GM19438 (cell line): ENCODE results near the gene PLA2G10.
"Not testable (repeated sequence)": the region's sequence is repeated elsewhere in the genome, so short reads cannot be mapped to it uniquely, and the experiment has no call there.

Source experiments
- ATAC-seq: cut with Tn5 transposase; IDR thresholded peaks from one replicate; pipeline ENCODE4 v1.9.1; 2021; ENCODE audit warnings: low read depth; ENCODE audit not compliant: unreplicated experiment

Gene PLA2G10

GRCh38 chr16:14694129-14694528 lies at the start of gene PLA2G10:
PLA2G10 (minus strand) TSS chr16:14694308; CDS start chr16:14694229, 79 bp downstream.
- not testable (repeated sequence) for ATAC-seq

GRCh38 chr16:14742273-14743128 lies 48.4 kb upstream of the PLA2G10 start, which contains the start of gene NPIPA2:
NPIPA2 (plus strand) TSS chr16:14742533; CDS start chr16:14748066, 5,533 bp downstream.
- peak; percentile 96 for ATAC-seq

DNA sequence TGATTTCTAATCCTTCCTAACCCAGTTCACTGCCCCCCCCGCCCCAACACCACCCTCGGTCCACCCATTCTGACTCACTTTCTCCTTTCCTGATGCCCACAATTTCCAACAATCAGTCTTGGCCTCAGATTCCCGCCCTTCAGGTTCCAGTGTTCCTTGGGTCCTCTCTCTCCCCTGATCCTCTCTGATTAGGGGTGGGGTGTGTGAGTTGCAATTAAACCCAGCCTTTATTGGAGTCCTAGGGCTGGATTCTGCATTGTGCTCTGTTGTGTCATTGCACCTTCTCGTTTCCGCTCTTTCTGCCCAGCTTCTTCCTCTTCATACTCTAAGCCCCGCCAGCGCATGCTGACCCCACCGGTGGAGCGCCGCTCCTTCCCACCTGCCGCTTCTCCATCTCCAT lies 47.7 kb upstream of the PLA2G10 start:
- not testable (repeated sequence) for ATAC-seq

DNA sequence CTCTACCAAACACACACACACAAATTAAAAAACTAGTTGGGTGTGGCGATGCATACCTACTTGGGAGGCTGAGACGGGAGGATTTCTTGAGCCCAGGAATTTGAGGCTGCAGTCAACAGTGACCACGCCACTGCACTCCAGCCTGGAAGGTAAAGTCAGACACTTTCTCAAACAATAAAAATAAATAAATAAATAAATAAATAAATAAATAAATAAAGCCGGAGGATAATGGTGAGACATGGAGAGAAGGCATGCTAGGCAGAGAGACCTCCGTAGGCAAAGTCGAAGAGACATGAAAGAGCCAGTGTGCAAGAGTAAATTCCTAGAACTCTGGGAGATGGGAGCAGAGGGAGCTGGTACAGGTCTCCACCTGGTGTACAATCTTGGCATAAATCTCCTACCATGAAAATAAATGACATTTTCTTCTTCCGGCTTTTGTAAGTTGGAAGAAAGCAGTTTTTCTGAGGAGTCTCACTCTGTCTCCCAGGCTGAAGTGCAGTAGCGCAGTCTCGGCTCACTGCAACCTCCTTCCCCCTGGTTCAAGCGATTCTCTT lies 46.8 kb upstream of the PLA2G10 start:
- ATAC-seq: not testable (repeated sequence)

DNA sequence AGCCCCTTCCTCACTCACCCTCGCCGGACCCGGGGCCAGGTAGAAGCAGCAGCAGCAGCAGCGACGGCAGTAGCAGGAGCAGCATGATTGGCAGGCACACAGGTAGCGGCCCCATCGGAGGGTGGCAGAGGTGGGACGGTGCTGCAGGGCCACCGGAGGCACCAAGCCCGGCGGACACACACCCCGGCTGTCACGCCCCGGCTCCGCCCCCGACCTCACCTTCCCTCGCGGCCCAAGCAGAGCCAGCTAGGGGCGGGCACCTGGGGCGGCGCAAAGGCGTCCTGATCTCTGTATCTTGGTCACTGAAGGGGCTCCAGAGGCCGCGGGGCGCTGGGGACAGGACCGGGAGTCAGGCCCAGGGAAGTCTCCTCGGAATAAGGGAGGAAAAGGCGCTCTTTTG lies 39.1 kb upstream of the PLA2G10 start:
- not testable (repeated sequence) for ATAC-seq

DNA sequence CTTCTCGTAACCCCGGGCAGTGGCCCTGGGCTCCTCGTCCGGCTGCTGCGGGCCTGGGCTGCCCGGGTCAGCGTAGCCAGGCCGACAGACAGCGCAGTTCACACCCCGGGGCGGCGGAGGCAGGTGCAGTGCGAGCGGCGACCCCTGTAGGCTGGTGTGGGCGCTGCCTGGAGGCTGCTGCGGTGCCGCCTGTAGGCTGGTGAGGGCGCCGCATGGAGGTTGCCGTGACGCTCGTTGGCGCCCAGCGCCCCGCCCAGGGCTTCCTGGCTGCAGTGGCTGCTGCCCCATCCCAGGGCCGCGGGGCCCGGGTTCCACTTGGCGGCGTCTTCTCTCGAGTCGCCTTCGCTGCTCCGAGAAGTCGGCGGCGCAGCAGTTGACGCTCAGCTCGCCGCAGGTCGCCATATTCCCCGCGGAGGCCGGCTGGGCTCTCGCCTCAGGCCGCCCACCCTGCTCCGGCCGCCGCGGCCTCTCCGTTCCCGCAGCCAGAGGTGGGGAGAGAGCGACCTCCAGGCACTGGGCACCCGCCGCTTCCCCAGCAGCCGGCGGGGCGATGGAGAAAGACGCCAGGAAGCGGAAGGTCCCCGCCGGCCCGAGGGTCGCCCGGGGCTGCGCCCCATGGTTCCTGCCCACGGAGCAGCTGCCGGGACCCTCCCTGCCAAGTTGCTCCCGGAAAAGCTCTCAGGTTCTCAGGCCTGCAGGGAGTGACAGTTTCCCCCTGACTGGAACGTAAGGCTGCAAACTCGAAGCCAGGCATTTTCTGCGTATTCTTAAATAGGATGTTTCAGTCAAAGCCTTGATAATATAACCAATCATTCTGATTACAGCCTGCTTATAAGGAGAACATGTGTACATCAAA lies 9.3 kb upstream of the PLA2G10 start, which contains the start of gene NPIPA3:
TSS of gene NPIPA3 (plus strand) at position 256 of the 856 bp plus-strand sequence. CDS start 5,533 bp downstream, outside the sequence.
- peak; percentile 97 for ATAC-seq

DNA sequence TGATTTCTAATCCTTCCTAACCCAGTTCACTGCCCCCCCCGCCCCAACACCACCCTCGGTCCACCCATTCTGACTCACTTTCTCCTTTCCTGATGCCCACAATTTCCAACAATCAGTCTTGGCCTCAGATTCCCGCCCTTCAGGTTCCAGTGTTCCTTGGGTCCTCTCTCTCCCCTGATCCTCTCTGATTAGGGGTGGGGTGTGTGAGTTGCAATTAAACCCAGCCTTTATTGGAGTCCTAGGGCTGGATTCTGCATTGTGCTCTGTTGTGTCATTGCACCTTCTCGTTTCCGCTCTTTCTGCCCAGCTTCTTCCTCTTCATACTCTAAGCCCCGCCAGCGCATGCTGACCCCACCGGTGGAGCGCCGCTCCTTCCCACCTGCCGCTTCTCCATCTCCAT lies 8.6 kb upstream of the PLA2G10 start:
- ATAC-seq: not testable (repeated sequence)

GRCh38 chr16:14701859-14702258 lies 7.8 kb upstream of the PLA2G10 start:
- ATAC-seq: not testable (repeated sequence)

DNA sequence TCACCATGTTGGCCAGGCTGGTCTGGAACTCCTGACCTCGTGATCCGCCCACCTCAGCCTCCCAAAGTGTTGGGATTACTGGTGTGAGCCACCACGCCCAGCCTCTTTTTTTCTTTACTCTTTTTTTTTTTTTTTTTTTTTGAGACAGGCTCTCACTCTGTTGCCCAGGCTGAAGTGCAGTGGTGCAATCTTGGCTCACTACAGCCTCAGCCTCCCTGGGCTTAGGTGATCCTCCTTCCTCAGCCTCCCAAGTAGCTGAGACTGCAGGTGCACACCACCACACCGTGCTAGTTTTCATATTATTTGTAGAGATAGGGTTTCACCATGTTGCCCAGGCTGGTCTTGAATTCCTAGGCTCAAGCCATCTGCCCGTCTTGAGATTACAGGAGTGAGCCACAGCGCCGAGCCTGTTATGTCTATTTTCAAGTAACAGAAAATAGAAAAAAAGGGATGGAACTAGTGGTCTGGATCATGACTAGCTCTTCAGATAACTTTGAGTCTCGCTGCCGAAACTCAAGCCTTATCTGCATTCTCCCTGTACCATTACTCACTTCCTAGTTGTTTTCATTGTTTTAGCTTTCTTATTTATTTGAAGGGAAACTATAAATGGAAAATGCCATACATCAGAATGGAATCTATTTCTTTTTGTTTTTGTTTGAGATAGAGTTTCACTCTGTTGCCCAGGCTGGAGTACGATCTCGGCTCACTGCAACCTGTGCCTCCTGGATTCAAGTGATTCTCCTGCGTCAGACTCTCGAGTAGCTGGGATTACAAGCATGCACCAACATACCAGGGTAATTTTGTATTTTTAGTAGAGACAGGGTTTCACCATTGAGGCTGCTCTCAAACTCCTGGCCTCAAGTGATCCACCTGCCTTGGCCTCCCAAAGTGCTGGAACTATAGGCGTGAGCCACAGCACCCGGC lies 8.0 kb downstream of the PLA2G10 start:
- ATAC-seq: not testable (repeated sequence)

DNA sequence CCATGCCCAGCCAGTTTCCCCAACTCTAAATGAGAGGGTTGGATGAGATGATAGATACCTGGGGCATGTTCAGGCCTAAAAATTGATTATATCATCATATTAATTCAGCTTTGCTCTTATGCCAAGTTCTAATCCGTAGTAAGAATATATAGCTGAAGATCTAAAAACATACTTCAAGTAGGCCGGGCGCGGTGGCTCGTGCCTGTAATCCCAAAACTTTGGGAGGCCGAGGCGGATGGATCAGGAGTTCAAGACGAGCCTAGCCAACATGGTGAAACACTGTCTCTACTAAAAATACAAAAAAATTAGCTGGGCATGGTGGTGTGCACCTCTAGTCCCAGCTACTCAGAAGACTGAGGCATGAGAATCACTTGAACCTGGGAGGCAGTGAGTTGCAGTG lies 12.0 kb downstream of the PLA2G10 start:
- no peak for ATAC-seq

GRCh38 chr16:14681115-14681514 lies 13.0 kb downstream of the PLA2G10 start:
- no peak for ATAC-seq

GRCh38 chr16:14680396-14680795 lies 13.7 kb downstream of the PLA2G10 start:
- ATAC-seq: not testable (repeated sequence)

DNA sequence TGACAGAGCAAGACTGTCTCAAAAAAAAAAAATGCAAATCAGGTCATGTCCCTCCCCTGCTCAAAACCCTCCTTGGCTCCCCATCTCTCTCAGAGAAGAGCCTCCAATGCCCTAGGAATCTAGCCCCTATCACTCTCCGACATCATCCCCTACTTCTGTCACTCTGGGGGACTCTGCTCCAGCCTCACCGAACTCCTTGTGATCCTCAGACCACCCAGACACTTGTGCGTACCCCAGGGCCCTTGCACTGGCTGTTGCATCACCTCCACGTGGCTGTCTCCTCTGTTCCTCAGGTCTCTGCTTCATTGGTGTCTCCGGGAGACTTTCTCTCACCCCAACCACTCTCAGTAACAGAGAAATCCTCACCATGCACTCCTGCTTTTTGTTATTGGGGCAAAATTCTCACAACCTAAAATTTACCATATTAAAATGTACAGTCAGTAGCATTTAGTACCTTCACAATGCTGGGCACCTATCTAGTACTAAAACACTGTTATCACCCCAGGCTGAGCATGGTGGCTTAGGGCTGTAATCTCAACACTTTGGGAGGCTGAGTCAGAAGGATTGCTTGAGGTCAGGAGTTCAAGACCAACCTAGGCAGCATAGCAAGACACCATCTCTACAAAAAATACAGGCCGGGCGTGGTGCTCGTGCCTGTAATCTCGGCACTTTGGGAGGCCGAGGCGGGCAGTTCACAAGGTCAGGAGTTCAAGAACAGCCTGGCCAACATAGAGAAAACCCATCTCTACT lies 15.2 kb downstream of the PLA2G10 start:
- no peak for ATAC-seq

DNA sequence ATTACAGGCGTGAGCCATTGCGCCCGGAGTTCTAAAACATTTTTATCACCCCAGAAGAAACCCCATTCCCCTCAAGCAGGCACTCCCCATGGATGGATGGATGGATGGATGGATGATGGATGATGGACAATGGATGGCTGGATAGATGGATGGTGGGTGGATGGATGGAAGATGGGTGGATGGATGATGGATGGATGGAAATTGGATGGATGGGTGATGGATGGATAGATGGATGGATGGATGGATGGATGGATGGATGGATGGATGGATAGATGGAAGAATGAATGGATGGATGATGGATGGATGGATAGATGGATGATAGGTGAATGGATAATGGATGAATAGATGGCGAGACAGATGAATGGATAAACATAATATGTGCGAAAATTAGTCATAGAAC lies 16.5 kb downstream of the PLA2G10 start:
- no peak for ATAC-seq

- no peak for ATAC-seq
Measured at GRCh38 chr16:14676633-14677032, 17.5 kb downstream of the PLA2G10 start.

GRCh38 chr16:14672403-14672971 lies 21.6 kb downstream of the PLA2G10 start:
- peak; percentile 57 for ATAC-seq

- ATAC-seq: no peak
Measured at GRCh38 chr16:14669776-14670175, 24.3 kb downstream of the PLA2G10 start.

GRCh38 chr16:14668556-14669223 lies 25.4 kb downstream of the PLA2G10 start:
- ATAC-seq: no peak
